ENCODE measurements around the gene DHCR7.

DHCR7 gene

GRCh38 chr11:71448257-71449171 lies at the start of gene DHCR7:
DHCR7 (minus strand) TSS chr11:71448393; CDS start chr11:71444952, 3,441 bp downstream.
- DNase-seq: peak; percentile 97

DNA sequence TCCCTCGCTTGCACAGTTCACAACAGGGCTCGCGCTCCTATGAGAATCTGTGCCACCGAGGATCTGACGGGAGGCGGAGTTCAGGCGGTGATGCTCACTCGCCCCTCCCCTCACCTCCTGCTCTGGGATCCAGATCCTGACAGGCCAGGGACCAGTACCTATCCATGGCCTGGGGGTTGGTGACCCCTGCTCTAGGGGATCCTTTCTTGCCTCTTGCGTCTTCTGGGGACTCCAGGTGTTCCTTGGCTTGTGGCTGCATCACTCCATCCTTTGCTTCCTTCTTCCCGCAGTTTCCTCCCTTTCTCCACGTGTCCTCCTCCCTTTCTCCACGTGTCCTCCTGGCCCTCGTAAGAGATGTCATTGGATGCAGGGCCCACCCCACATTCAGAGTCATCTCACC lies 48.2 kb upstream of the DHCR7 start:
- DNase-seq: no peak

GRCh38 chr11:71495286-71496230 lies 47.4 kb upstream of the DHCR7 start:
- DNase-seq: no peak

DNA sequence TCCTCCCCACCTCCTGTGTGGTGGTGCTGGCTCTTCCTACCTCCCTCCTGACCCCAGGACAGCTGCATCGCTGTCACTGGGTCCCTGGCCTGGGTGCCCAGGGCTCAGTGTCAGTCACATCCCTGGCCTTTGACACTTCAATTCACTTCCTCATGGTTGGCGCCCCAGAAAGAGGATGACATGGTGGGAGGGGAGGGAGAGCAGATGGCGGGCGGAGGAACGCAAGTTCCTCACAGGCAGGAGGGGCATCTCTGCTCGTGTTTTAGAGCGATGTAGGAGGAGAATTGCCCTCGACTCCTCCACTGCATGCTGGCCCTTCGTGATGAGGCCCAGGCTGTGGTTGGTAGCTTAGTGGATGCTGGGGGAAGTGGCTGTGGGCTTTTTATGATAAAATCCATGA lies 43.7 kb upstream of the DHCR7 start:
- DNase-seq: no peak

DNA sequence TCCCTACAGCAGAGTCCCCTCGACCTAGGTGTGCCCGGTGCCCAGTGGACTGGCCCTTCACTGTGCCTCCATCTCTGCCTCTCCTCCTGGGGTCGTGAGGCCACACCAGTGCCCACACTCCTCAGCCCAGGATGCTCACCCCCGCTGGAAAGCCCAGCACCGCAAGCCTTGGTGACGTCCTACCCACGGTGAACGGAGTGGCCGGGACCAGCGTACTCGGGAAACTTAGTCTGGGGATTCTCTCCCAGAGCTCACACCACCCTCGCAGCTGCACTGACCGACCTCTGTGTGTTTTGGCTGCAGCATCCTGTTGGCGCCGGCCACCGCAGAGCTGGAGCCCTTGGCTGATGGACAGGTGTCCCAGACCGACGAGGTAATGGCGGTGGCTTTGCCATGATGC lies 43.3 kb upstream of the DHCR7 start:
- DNase-seq: no peak

GRCh38 chr11:71490731-71491390 lies 42.7 kb upstream of the DHCR7 start:
- DNase-seq: no peak

- no peak for DNase-seq
These were observed 42.0 kb upstream of the DHCR7 start for GRCh38 chr11:71490044-71490730.

GRCh38 chr11:71489311-71490043 lies 41.3 kb upstream of the DHCR7 start:
- DNase-seq: peak; percentile 79

DNA sequence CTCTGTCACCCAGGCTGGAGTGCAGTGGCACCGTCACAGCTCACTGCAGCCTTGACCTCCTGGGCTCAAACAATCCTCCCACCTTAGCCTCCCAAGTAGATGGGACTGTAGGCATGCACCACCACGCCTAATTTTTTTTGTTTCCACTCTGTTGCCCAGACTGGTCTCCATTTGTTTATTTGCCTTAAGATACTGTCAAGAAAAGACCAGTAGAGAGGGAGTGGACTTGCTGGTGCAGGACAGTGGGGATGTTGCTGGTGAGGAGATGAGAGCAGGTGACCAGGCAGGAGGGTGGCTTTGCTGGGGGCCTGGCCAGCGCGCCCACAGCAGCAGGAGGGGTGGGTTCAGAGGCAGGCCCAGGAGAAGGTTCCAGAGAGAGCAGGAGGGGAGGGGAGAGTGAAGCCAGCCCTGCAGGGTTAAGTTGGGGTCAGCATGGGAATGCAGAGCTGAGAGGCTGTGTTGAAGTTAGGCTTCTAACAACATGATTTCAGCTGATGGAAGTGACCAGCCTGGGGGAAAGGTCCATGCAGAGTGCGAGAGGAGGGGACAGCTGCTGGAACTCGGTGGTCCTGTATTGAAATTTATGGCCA lies 40.6 kb upstream of the DHCR7 start:
- DNase-seq: no peak

DNA sequence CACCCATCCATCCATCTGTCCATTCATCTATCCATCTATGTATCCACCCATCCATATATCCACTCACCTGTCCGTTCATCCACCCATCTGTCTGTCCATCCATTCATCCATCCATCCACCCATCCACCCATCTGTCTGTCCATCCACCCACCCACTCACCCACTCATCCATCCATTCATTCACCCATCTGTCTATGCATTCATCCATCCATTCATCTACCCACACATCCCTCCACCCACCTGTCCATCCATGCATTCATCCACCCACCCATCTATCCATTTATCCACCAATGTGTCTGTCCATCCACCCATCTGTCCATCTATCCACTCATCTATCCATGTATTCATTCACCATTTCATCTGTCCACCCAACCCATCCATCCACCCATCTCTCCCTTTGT lies 38.1 kb upstream of the DHCR7 start:
- DNase-seq: no peak

GRCh38 chr11:71485466-71485865 lies 37.3 kb upstream of the DHCR7 start:
- DNase-seq: no peak

GRCh38 chr11:71485063-71485399 lies 36.8 kb upstream of the DHCR7 start:
- no peak for DNase-seq

DNA sequence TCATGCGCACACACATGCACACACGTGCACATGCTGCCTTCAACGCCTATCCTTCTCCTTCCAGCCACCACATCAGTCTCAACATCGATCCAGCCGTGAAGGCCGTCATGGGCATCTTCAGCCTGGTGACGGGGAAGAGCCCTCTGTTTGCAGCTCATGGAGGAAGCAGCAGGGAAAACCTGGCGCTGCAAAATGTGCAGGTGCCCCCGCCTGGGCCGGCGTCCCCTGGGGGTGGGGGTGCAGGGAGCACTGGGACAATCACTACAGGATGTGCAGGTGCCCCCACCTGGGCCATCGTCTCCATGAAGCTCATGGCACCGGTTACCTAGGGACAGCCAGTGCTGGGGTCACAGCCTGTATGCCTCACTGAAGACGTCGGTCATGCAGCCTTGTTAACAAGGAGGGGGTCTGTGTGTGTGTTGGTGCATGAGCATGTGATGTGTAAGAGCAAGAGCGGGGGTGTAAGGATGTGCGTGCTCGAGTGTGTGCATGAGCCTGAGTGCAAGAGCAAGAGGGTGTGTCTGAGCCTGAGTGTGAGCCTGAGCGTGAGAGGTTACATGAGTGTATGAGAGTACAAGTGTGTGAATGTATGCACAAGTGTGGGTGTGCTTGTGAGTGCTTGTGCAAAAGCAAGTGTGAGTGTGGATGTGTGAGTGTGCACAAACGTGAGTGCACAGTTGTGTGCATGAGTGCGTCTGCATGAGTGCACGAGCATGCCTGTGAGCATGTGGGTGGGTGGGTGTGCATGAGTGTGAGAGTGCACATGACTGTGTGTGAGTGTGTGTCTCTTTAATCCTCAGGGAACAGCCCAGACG lies 36.3 kb upstream of the DHCR7 start:
- no peak for DNase-seq

- DNase-seq: no peak
These were observed 35.5 kb upstream of the DHCR7 start for GRCh38 chr11:71483692-71484091.

- no peak for DNase-seq
These were observed 34.7 kb upstream of the DHCR7 start for GRCh38 chr11:71482746-71483364.

DNA sequence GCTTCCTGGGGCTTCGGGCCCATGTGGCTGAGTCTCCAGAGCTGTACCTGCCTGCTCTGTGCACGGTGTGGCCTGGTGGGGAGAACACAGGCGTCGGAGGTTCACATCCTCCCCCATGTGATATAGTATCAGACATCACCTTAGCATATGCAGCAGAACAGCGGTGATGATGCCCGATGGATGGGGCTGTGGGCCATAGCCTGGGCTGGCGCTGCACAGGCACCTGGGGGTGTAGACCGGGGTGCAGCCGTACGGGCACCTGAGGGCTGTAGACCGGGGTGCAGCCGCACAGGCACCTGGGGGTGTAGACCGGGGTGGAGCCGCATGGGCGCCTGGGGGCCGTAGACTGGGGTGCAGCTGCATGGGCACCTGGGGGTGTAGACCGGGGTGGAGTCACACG lies 34.0 kb upstream of the DHCR7 start:
- DNase-seq: no peak

- DNase-seq: no peak
These were observed 33.1 kb upstream of the DHCR7 start for GRCh38 chr11:71481101-71481960.

GRCh38 chr11:71478528-71478840 lies 30.3 kb upstream of the DHCR7 start:
- no peak for DNase-seq
